Osteocyte (in vitro differentiated cells): ENCODE measurements around the gene MTHFD1. TPM values are rescaled to one million over a fixed set of nuclear protein-coding genes. Genes with fewer than 3 reads are reported as not detected.
A peak's percentile ranks its signal among the peaks of the same experiment; 100 is the strongest.

ENCODE experiments used
- DNase-seq: peaks from one replicate; pipeline ENCODE4 v3.0.0; 2021; ENCODE audit warnings: mixed read lengths; ENCODE audit not compliant: unreplicated experiment; ENCODE audit errors: extremely low spot score
- H3K27ac Mint-ChIP-seq: one replicate; pipeline ENCODE4 v1.8.0; 2021; ENCODE audit warnings: mild to moderate bottlenecking, mixed read lengths; ENCODE audit not compliant: unreplicated experiment
- H3K27me3 Mint-ChIP-seq: one replicate; pipeline ENCODE4 v1.8.0; 2021; ENCODE audit warnings: mixed read lengths; ENCODE audit not compliant: unreplicated experiment
- H3K36me3 Mint-ChIP-seq: one replicate; pipeline ENCODE4 v1.8.0; 2021; ENCODE audit warnings: mixed read lengths; ENCODE audit not compliant: unreplicated experiment
- H3K4me1 Mint-ChIP-seq: one replicate; pipeline ENCODE4 v1.8.0; 2021; ENCODE audit warnings: mixed read lengths; ENCODE audit not compliant: unreplicated experiment
- H3K4me3 Mint-ChIP-seq: one replicate; pipeline ENCODE4 v1.8.0; 2021; ENCODE audit warnings: mild to moderate bottlenecking, moderate library complexity, mixed read lengths; ENCODE audit not compliant: unreplicated experiment
- H3K9me3 Mint-ChIP-seq: one replicate; pipeline ENCODE4 v1.8.0; 2021; ENCODE audit warnings: mixed read lengths; ENCODE audit not compliant: unreplicated experiment
- total RNA-seq: library from RNA; stranded (reverse); gene quantifications from 2 replicates; pipeline ENCODE4 v1.2.1, GENCODE V29; 2021
- TF ChIP-seq, protein P1 (sequence below): fragments of 200-600 bp; sonication (generic); IDR thresholded peaks from 2 replicates; pipeline ENCODE4 v1.5.0; 2021; ENCODE audit warnings: antibody characterized with exemption, mild to moderate bottlenecking, moderate library complexity

The MTHFD1 gene
- total RNA-seq, 1 donor from 2014 or later, result 77.8 TPM

DNA sequence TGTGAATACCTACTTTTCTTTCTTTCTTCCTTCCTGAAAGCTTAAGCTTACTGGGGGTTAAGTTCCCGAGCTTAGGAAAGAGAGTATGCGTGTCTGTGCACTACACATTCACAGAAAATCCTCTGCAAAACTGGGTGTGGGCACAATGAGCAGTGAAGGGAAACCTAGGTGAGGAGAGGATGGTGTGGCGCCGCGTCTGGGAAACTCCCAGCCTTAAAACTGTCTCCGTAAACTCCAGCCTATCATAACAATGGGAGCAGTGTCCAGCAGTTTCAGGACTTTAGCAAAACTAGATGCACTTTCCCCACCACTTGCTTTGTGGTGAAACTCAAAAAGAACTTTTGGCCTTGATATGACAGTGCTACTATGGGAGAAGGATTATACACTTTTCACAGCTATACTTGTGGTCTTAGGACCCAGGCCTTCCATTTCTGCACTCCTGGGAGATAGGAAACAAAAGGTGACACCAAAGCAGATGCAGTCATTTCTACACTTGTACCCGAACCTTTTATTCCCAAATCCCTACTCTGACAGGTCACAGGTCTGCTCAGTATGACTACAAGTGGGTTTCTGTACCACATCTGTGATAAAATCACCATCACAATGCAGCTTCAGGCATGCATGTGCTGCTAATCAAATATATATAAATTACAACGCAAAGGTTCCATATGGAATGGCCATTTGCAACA lies 87.6 kb downstream of the MTHFD1 start:
- H3K4me1 Mint-ChIP-seq, result peaks cover 3% of the 10 kb centered on the region
- DNase-seq, result no peak
- H3K9me3 Mint-ChIP-seq, result no peaks in the 10 kb centered on the region
- H3K27ac Mint-ChIP-seq, result no peak overlapping the region
- TF ChIP-seq, protein P1, sequence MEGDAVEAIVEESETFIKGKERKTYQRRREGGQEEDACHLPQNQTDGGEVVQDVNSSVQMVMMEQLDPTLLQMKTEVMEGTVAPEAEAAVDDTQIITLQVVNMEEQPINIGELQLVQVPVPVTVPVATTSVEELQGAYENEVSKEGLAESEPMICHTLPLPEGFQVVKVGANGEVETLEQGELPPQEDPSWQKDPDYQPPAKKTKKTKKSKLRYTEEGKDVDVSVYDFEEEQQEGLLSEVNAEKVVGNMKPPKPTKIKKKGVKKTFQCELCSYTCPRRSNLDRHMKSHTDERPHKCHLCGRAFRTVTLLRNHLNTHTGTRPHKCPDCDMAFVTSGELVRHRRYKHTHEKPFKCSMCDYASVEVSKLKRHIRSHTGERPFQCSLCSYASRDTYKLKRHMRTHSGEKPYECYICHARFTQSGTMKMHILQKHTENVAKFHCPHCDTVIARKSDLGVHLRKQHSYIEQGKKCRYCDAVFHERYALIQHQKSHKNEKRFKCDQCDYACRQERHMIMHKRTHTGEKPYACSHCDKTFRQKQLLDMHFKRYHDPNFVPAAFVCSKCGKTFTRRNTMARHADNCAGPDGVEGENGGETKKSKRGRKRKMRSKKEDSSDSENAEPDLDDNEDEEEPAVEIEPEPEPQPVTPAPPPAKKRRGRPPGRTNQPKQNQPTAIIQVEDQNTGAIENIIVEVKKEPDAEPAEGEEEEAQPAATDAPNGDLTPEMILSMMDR, result no peak
- no peaks in the 10 kb centered on the region for H3K36me3 Mint-ChIP-seq
- H3K27me3 Mint-ChIP-seq, result no peaks in the 10 kb centered on the region
- H3K4me3 Mint-ChIP-seq, result no peak overlapping the region

DNA sequence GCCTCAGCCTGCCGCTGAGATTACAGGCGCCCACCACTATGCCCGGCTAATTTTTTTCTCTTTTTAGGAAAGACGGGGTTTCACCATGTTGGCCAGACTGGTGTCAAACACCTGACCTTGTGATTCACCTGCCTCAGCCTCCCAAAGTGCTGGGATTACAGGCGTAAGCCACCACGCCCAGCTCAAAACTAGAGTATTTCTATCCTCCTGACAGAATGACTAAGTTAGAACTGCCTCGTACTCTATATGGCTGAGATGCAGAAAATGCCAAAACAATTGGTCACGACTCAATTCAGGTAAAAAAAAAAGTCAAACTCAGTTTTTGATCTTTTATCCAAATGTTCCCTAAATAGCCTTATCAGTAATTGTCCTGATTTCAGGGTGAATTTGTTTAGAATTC lies 88.3 kb downstream of the MTHFD1 start:
- Mint-ChIP-seq H3K36me3 (no peaks in the 10 kb centered on the region), H3K9me3 (no peaks in the 10 kb centered on the region), H3K27me3 (no peaks in the 10 kb centered on the region), H3K4me3 (no peak overlapping the region), H3K27ac (no peak overlapping the region), H3K4me1 (peaks cover 3% of the 10 kb centered on the region)
- TF ChIP-seq, protein P1, result no peak
- DNase-seq, result no peak

GRCh38 chr14:64478634-64479250 lies 90.6 kb downstream of the MTHFD1 start:
- no peak for DNase-seq
- Mint-ChIP-seq H3K4me3 (no peak overlapping the region), H3K4me1 (no peaks in the 10 kb centered on the region), H3K27ac (no peak overlapping the region), H3K36me3 (no peaks in the 10 kb centered on the region), H3K9me3 (no peaks in the 10 kb centered on the region), H3K27me3 (no peaks in the 10 kb centered on the region)
- TF ChIP-seq, protein P1, result peak; percentile 60

DNA sequence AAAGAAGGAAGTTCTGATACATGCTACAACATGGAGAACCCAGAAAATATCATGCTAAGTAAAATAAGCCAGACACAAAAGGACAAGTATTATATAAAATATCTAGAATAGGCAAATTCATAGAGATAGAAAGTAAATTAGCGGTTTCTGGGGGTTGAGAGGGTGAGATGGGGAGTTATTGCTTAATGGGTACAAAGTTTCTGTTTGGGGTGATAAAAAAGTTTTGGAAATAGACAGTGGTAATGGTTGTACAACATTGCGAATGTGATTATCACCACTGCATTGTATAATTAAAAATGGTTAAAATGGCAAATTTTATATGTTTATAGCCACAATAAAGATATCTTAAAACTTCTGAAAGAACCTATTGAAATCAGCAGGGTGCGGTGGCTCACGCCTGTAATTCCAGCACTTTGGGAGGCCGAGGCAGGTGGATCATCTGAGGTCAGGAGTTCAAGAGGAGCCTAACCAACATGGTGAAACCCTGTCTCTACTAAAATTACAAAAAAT lies 100.5 kb downstream of the MTHFD1 start:
- Mint-ChIP-seq H3K9me3 (no peaks in the 10 kb centered on the region), H3K4me3 (no peak overlapping the region), H3K27ac (no peak overlapping the region), H3K4me1 (peaks cover 2% of the 10 kb centered on the region), H3K27me3 (no peaks in the 10 kb centered on the region), H3K36me3 (peaks cover 14% of the 10 kb centered on the region)
- DNase-seq, result no peak
- TF ChIP-seq, protein P1, result no peak

- TF ChIP-seq, protein P1, result no peak
- DNase-seq, result no peak
- Mint-ChIP-seq H3K4me3 (no peak overlapping the region), H3K36me3 (peaks cover 18% of the 10 kb centered on the region), H3K9me3 (no peaks in the 10 kb centered on the region), H3K27ac (no peak overlapping the region), H3K27me3 (no peaks in the 10 kb centered on the region), H3K4me1 (peaks cover 2% of the 10 kb centered on the region)
These were observed 103.5 kb downstream of the MTHFD1 start for GRCh38 chr14:64491637-64492036.
